MG63 (cell line): ENCODE data around the gene FLT1. TPM values are rescaled to one million over a fixed set of nuclear protein-coding genes. Genes with fewer than 3 reads are reported as not detected.

ENCODE experiments used
- DNase-seq: peaks from one replicate; pipeline ENCODE4 v3.0.0-alpha.2; 2020
- H3K27me3 ChIP-seq: fragments of 250-450 bp; sonication (Bioruptor Pico); 2 replicates; pipeline ENCODE4 v1.5.1; 2020; ENCODE audit warnings: mild to moderate bottlenecking, moderate library complexity
- H3K36me3 ChIP-seq: fragments of 250-450 bp; sonication (Bioruptor Pico); 2 replicates; pipeline ENCODE4 v1.5.1; 2020; ENCODE audit warnings: mild to moderate bottlenecking, moderate library complexity
- H3K4me3 ChIP-seq: fragments of 250-450 bp; sonication (Bioruptor Pico); 2 replicates; pipeline ENCODE4 v1.5.1; 2020; ENCODE audit warnings: mild to moderate bottlenecking, moderate library complexity
- H3K9me3 ChIP-seq: fragments of 250-450 bp; sonication (Bioruptor Pico); 2 replicates; pipeline ENCODE4 v1.5.1; 2020; ENCODE audit warnings: mild to moderate bottlenecking, moderate library complexity
- total RNA-seq: library from RNA; depleted of rRNA; stranded (reverse); fragments of >200 nt; shearing (Covaris generic); gene quantifications from 2 replicates; pipeline ENCODE4 v1.2.3, GENCODE V29; 2014; ENCODE audit warnings: low replicate concordance

Gene FLT1
- total RNA-seq, 1 experiment from 2014 or later: 0.66 TPM

DNA sequence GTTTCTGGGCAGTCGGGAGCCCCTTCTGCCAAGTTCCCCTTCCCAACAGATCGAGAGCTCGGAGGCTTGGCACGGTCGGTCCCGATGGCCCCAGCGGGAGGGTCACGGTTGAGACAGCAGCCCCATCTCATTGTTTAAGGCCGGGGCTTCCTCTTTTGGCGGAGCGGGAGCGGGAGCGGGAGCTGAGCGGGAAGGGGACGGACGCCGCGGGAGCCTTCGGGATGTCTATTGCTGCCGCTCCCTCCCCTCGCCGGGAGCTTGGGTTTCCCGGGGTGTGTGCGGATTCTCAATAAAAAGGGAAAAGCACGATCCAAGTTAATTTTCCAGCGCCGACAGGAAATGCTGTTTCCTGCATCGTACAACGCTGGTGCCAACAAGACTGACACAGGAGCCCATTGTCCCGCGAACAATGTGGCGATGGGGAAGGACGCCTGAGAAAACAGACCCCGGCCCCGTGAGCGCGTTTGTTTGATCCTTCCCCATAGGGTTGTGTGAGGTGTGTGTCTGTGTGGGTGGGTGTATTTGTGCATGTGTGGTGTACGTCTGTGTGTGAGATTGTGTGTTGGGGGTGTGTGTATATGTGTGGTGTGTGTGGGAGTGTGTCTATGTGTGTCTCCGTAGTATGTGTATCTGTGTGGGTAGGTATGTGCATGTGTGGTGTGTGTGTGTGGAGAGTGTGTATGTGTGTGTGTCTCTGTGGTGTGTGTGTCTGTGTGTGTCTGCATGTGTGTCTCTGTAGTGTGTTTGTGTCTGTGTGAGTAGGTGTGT is 36.3 kb upstream of the FLT1 start:
- H3K27me3 ChIP-seq: peaks cover 13% of the 10 kb centered on the region
- peak overlapping the region; percentile 31; the same call in 1 of the 2 replicates for H3K4me3 ChIP-seq
- peak; percentile 42 for DNase-seq
- H3K9me3 ChIP-seq: no peaks in the 10 kb centered on the region
- H3K36me3 ChIP-seq: no peaks in the 10 kb centered on the region

GRCh38 chr13:28530729-28531076 is 35.8 kb upstream of the FLT1 start:
- Histone ChIP-seq H3K36me3 (no peaks in the 10 kb centered on the region), H3K9me3 (no peaks in the 10 kb centered on the region), H3K4me3 (peak overlapping the region; percentile 31; the same call in 1 of the 2 replicates), H3K27me3 (peaks cover 13% of the 10 kb centered on the region)
- DNase-seq: no peak

GRCh38 chr13:28529836-28530235 is 34.9 kb upstream of the FLT1 start:
- H3K4me3 ChIP-seq: no peak overlapping the region
- DNase-seq: no peak

DNA sequence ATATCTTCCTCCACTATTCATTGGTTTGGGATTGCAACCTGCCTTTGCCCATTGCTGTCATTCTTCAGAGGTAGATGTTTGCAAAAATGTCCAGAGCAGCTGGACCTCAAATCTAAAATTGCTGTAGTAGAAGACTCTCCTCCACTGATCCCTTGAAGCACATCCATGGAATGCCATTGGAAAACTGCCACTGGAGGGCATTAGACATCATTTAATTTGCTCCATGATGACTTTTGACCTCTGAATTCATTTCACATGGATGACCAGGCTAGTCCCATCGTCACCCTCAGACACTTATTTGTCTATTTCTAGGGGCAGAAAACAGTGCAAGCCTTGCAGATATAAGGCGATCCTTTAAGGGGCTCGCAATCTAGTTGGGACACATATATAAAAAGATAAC is 33.9 kb upstream of the FLT1 start:
- Histone ChIP-seq H3K27me3 (peaks cover 13% of the 10 kb centered on the region), H3K9me3 (no peaks in the 10 kb centered on the region), H3K4me3 (no peak overlapping the region), H3K36me3 (no peaks in the 10 kb centered on the region)
- no peak for DNase-seq

More at GRCh38 chr13:28529836-28530235, 34.9 kb upstream of the FLT1 start:
- no peaks in the 10 kb centered on the region for H3K36me3 ChIP-seq
- peaks cover 13% of the 10 kb centered on the region for H3K27me3 ChIP-seq
- H3K9me3 ChIP-seq: no peaks in the 10 kb centered on the region

- H3K27me3 ChIP-seq: peaks cover 13% of the 10 kb centered on the region
- no peaks in the 10 kb centered on the region for H3K36me3 ChIP-seq
- no peak for DNase-seq
- H3K9me3 ChIP-seq: no peaks in the 10 kb centered on the region
- no peak overlapping the region for H3K4me3 ChIP-seq
Measured at GRCh38 chr13:28528388-28528787, 33.5 kb upstream of the FLT1 start.

DNA sequence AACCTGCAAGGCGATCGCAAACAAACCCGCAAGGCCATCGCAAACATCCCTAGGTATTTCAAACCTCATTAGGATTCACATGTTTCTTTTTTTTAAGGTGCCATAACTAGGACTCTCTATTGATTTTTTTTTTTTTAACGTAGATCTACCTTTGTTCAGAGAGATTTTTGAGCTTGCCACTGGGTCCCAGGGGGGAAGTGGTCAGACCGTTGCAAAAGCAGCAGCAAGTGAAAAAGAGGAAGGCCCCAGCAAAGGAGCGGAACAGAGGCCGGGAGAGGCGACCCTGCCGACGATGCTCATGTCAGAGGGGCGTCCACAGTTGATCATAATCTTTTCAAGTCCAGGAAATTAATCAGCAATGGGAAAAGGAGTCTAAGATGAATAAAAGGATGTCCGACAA is 32.7 kb upstream of the FLT1 start:
- H3K36me3 ChIP-seq: no peaks in the 10 kb centered on the region
- no peak overlapping the region for H3K4me3 ChIP-seq
- peaks cover 9% of the 10 kb centered on the region for H3K27me3 ChIP-seq
- DNase-seq: no peak
- no peaks in the 10 kb centered on the region for H3K9me3 ChIP-seq

DNA sequence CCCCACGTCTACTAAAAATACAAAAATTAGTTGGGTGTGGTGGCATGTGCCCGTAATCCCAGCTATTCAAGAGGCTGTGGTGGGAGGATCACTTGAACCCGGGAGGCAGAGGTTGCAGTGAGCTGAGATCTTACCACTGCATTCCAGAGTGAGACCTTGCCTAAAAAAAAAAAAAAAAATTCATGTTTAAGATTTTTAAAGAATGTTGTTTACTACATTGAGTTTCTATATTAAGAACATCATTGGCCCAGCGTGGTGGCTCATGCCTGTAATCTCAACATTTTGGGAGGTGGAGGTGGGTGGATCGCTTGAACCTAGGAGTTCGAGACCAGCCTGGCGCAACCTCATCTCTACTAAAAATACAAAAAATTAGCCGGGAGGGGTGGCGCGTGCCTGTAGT is 31.9 kb upstream of the FLT1 start:
- no peak overlapping the region for H3K4me3 ChIP-seq
- no peaks in the 10 kb centered on the region for H3K9me3 ChIP-seq
- no peak for DNase-seq
- H3K27me3 ChIP-seq: peaks cover 7% of the 10 kb centered on the region; the same call in 1 of the 2 replicates
- H3K36me3 ChIP-seq: no peaks in the 10 kb centered on the region

DNA sequence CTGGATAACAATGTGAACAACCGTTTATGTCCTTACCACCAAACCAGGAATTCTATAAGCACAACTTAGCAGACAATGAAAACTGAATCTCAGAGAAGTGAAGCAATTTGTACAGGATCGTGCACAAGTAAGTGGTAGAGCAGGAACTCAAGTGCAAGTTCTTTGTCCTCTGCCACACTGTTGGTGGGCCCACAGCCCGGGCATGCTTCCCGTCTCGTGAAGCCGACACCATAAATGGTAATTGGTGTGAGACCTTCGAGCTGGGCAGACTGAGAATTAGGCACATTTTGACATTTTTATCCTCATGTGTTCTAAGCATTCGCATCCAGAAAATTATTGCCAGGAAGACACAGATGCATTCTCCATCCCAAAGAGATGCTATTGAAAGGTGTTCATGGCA is 27.9 kb upstream of the FLT1 start:
- H3K9me3 ChIP-seq: no peaks in the 10 kb centered on the region
- no peaks in the 10 kb centered on the region for H3K36me3 ChIP-seq
- H3K27me3 ChIP-seq: no peaks in the 10 kb centered on the region
- no peak for DNase-seq
- no peak overlapping the region for H3K4me3 ChIP-seq

GRCh38 chr13:28513745-28514144 is 18.8 kb upstream of the FLT1 start:
- DNase-seq: no peak
- no peaks in the 10 kb centered on the region for H3K36me3 ChIP-seq

DNA sequence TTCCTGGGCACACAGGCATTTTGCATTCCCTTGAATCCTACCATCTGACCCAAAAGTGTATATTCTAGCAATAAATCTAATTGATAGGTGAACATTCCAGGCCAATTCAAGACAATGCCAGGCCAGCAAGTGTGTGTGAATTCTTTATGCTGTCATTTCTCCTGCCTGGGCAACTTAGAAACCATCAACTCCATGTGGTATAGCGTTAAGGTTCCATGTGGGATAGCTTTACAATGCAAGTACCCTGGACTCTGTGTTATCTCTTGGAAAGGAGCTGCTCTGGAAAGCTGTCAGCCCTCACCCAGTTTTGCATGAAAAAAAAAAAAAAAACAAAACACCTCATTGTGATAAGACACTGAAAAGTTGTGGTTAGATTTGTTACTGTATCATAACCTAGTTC is 15.6 kb upstream of the FLT1 start:
- DNase-seq: no peak

More at GRCh38 chr13:28513745-28514144, 18.8 kb upstream of the FLT1 start:
- no peaks in the 10 kb centered on the region for H3K27me3 ChIP-seq
- no peak overlapping the region for H3K4me3 ChIP-seq
- no peaks in the 10 kb centered on the region for H3K9me3 ChIP-seq

GRCh38 chr13:28510066-28510465 is 15.1 kb upstream of the FLT1 start:
- H3K9me3 ChIP-seq: no peaks in the 10 kb centered on the region
- DNase-seq: no peak
- H3K27me3 ChIP-seq: no peaks in the 10 kb centered on the region
- no peaks in the 10 kb centered on the region for H3K36me3 ChIP-seq
- H3K4me3 ChIP-seq: no peak overlapping the region

More for the DNA sequence above, 15.6 kb upstream of the FLT1 start:
- Histone ChIP-seq H3K36me3 (no peaks in the 10 kb centered on the region), H3K9me3 (no peaks in the 10 kb centered on the region), H3K27me3 (no peaks in the 10 kb centered on the region), H3K4me3 (no peak overlapping the region)

GRCh38 chr13:28505543-28506135 is 10.7 kb upstream of the FLT1 start:
- H3K4me3 ChIP-seq: no peak overlapping the region

DNA sequence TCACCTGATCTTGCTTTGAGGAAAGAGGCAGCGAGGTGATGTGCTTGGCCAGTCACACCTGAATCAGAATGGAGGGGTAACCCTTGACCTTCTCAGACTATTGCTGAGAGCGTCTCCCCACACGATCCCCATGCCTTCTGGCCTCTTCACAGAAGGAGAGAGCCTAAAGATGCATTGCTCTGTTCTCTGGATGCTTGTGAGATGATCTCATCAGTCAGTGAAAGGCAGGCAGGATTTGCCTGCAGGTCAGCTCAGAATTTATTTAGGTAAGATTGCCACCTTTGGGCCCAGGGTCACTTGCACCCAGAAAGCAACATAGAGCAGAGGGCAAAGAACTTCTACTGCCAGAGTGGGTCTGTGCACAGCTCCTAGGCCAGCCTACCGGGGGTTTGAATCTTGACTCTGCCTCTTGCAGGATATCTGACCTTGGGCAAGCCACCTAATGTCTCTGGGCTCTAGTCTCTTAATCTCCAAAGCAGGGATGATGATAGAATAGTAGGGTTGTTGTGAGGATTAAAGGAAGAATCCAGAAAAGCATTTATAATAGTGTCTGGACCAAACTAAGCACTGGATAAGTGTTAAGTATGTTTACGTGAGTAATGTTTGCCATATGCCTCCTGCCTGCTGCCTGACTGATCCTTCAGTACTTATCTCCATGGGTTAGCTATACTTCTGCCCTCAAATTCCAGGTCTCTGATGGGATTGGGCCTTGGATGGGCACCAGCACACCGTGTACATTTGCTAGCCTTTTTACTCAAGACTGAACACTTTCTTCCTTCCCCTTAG is 8.4 kb upstream of the FLT1 start:
- no peaks in the 10 kb centered on the region for H3K9me3 ChIP-seq
- H3K4me3 ChIP-seq: no peak overlapping the region
- H3K36me3 ChIP-seq: no peaks in the 10 kb centered on the region
- no peaks in the 10 kb centered on the region for H3K27me3 ChIP-seq
- no peak for DNase-seq

More at GRCh38 chr13:28505543-28506135, 10.7 kb upstream of the FLT1 start:
- no peak for DNase-seq
- no peaks in the 10 kb centered on the region for H3K36me3 ChIP-seq
- H3K27me3 ChIP-seq: no peaks in the 10 kb centered on the region
- H3K9me3 ChIP-seq: no peaks in the 10 kb centered on the region

GRCh38 chr13:28501547-28501946 is 6.6 kb upstream of the FLT1 start:
- H3K4me3 ChIP-seq: no peak overlapping the region
- no peak for DNase-seq
- peaks cover 10% of the 10 kb centered on the region; the same call in 1 of the 2 replicates for H3K27me3 ChIP-seq
- no peaks in the 10 kb centered on the region for H3K36me3 ChIP-seq
- no peaks in the 10 kb centered on the region for H3K9me3 ChIP-seq

GRCh38 chr13:28499609-28500008 is 4.7 kb upstream of the FLT1 start:
- no peaks in the 10 kb centered on the region for H3K36me3 ChIP-seq
- no peak overlapping the region for H3K4me3 ChIP-seq
- H3K27me3 ChIP-seq: peaks cover 23% of the 10 kb centered on the region
- no peaks in the 10 kb centered on the region for H3K9me3 ChIP-seq
- no peak for DNase-seq

DNA sequence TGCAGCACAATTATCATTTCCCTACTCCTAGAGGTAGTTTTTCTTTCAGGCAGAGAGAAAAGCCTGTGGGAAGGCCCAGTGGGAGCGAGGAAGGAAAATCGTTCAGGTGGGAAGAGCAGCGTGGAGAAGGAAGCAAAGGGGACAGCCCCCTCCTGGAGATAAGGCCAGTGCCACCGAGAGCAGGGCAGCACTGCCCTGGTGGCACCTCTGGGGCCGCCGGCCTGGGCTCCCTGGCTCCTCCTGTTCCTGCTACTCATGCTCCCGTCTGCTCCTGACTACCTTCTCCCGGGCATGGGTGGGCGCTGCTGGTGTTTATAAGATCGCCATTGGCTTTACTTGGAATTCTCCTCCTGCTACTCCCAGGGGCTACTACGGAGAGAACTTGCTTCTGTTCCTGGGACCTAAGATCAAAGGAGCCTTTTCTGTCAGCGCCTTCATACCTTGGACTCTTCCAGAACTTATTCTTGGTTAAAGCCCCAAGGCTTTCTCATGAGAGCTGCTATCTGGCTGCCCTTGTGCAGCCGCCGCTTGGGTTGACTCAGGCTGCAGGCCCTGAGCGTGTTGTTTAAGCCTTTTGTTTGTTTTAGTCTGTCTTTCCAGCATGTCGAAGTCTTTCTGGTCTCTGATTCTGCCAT is 3.7 kb upstream of the FLT1 start:
- H3K9me3 ChIP-seq: no peaks in the 10 kb centered on the region
- H3K27me3 ChIP-seq: peaks cover 33% of the 10 kb centered on the region
- DNase-seq: no peak
- no peak overlapping the region for H3K4me3 ChIP-seq
- H3K36me3 ChIP-seq: no peaks in the 10 kb centered on the region
